Measurements from ENCODE around the gene NUAK1. TPM values are rescaled to one million over a fixed set of nuclear protein-coding genes. Genes with fewer than 3 reads are reported as not detected.

Gene NUAK1
- total RNA-seq, 1 experiment from 2014 or later = 7.9 TPM

GRCh38 chr12:106037524-106038298, 101.0 kb downstream of the NUAK1 start:
- no peak for DNase-seq
- H4K20me1 ChIP-seq (ENCODE audit: insufficient read depth) = no peaks in the 10 kb centered on the region
- no peak overlapping the region for H3K4me2 ChIP-seq
- no peaks in the 10 kb centered on the region for H3K79me2 ChIP-seq (ENCODE audit: low read depth)
- H3K27me3 ChIP-seq (ENCODE audit: insufficient read depth, low read depth) = no peaks in the 10 kb centered on the region
- intact Hi-C loops (cut with micrococcal nuclease; ENCODE audit: unreplicated experiment) = no loop called here
- no TSS peak for BruUV-seq (replicated peaks)
- POLR2A ChIA-PET (ENCODE audit: unreplicated experiment) = no interaction called here
- no peaks in the 10 kb centered on the region for H3K9me3 ChIP-seq (ENCODE audit: insufficient read depth, low read depth)
- H3K4me3 ChIP-seq = no peak overlapping the region
- no peaks in the 10 kb centered on the region for H3K9me2 ChIP-seq (ENCODE audit: insufficient read depth)
- no peaks in the 10 kb centered on the region for H3K36me3 ChIP-seq (ENCODE audit: low read depth)
- no peak overlapping the region for H3K27ac ChIP-seq
- TF ChIP-seq CTCF (conservative IDR thresholded peaks at IDR 0.05) = no peak
- TF ChIP-seq EZH2 (IDR thresholded peaks at IDR 0.05; ENCODE audit: low read depth) = no peak
- CTCF ChIA-PET = no interaction called here
- no peak overlapping the region for H2AFZ ChIP-seq
- no peaks in the 10 kb centered on the region for H3F3A ChIP-seq (ENCODE audit: insufficient read depth, low read depth)
- H3K4me1 ChIP-seq (replicated peaks; ENCODE audit: insufficient read depth) = peaks cover 15% of the 10 kb centered on the region

- no peaks in the 10 kb centered on the region for H3K79me2 ChIP-seq (ENCODE audit: low read depth)
- TF ChIP-seq EZH2 (IDR thresholded peaks at IDR 0.05; ENCODE audit: low read depth) (no peak), CTCF (conservative IDR thresholded peaks at IDR 0.05) (no peak)
- no peaks in the 10 kb centered on the region for H3K36me3 ChIP-seq (ENCODE audit: low read depth)
- no peaks in the 10 kb centered on the region for H3K27me3 ChIP-seq (ENCODE audit: insufficient read depth, low read depth)
- H2AFZ ChIP-seq = no peak overlapping the region
- H3K4me1 ChIP-seq (replicated peaks; ENCODE audit: insufficient read depth) = peaks cover 38% of the 10 kb centered on the region
- no peaks in the 10 kb centered on the region for H3K9me3 ChIP-seq (ENCODE audit: insufficient read depth, low read depth)
- H3K4me3 ChIP-seq = no peak overlapping the region
- intact Hi-C loops (cut with micrococcal nuclease; ENCODE audit: unreplicated experiment) = no loop called here
- no peak overlapping the region for H3K27ac ChIP-seq
- BruUV-seq (replicated peaks) = no TSS peak
- H3K4me2 ChIP-seq = no peak overlapping the region
- no peaks in the 10 kb centered on the region for H4K20me1 ChIP-seq (ENCODE audit: insufficient read depth)
- ChIA-PET CTCF (no interaction called here), POLR2A (ENCODE audit: unreplicated experiment) (no interaction called here)
- peaks cover 23% of the 10 kb centered on the region for H3F3A ChIP-seq (ENCODE audit: insufficient read depth, low read depth)
- no peak for DNase-seq
- H3K9me2 ChIP-seq (ENCODE audit: insufficient read depth) = no peaks in the 10 kb centered on the region
Measured at GRCh38 chr12:106035421-106035820, 103.3 kb downstream of the NUAK1 start.

DNA sequence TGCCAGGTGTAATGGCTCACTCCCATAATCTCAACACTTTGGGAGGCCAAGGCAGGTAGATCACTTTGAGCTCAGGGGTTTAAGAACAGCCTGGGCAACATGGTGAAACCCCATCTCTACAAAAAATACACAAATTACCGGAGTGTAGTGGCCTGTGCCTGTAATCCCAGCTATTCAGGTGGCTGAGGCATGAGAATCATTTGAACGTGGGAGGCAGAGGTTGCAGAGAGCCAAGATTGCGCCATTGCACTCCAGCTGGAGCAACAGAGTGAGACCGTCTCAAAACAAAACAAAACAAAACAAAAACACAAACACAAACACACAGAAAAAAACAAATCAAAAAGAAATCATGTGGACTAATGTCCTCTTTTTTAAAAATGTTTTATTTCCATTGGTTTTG, 104.4 kb downstream of the NUAK1 start:
- no peak for DNase-seq
- CTCF ChIA-PET = no interaction called here
- no peaks in the 10 kb centered on the region for H3K9me2 ChIP-seq (ENCODE audit: insufficient read depth)
- no peaks in the 10 kb centered on the region for H4K20me1 ChIP-seq (ENCODE audit: insufficient read depth)
- TF ChIP-seq EZH2 (IDR thresholded peaks at IDR 0.05; ENCODE audit: low read depth) = no peak
- TF ChIP-seq CTCF (conservative IDR thresholded peaks at IDR 0.05) = no peak
- H3K4me1 ChIP-seq (replicated peaks; ENCODE audit: insufficient read depth) = peaks cover 49% of the 10 kb centered on the region
- no peak overlapping the region for H2AFZ ChIP-seq
- no peak overlapping the region for H3K4me3 ChIP-seq
- no peaks in the 10 kb centered on the region for H3K27me3 ChIP-seq (ENCODE audit: insufficient read depth, low read depth)
- H3K4me2 ChIP-seq = no peak overlapping the region
- intact Hi-C loops (cut with micrococcal nuclease; ENCODE audit: unreplicated experiment) = no loop called here
- POLR2A ChIA-PET (ENCODE audit: unreplicated experiment) = no interaction called here
- H3K9me3 ChIP-seq (ENCODE audit: insufficient read depth, low read depth) = no peaks in the 10 kb centered on the region
- no peaks in the 10 kb centered on the region for H3K79me2 ChIP-seq (ENCODE audit: low read depth)
- no TSS peak for BruUV-seq (replicated peaks)
- H3F3A ChIP-seq (ENCODE audit: insufficient read depth, low read depth) = peaks cover 34% of the 10 kb centered on the region
- H3K36me3 ChIP-seq (ENCODE audit: low read depth) = no peaks in the 10 kb centered on the region
- H3K27ac ChIP-seq = no peak overlapping the region
